Stimulated activated CD8-positive, alpha-beta memory T cell treated with anti-CD3 and anti-CD28 coated beads, Interleukin-12 subunit alpha, Interleukin-12 subunit beta, amount 100 ng/mL, for 1 hour (primary cell): ENCODE measurements around the gene HEATR9.

Source experiments
- DNase-seq: peaks from one replicate; pipeline ENCODE4 v3.0.0-alpha.2; 2020; ENCODE audit warnings: low read depth

The HEATR9 gene

GRCh38 chr17:35864853-35865252, 3.8 kb downstream of the HEATR9 start:
- no peak for DNase-seq

GRCh38 chr17:35856603-35857002, 12.1 kb downstream of the HEATR9 start:
- DNase-seq, result no peak

GRCh38 chr17:35855965-35856364, 12.7 kb downstream of the HEATR9 start:
- DNase-seq, result no peak

GRCh38 chr17:35849469-35850348, 19.0 kb downstream of the HEATR9 start:
- peak; percentile 39 for DNase-seq

GRCh38 chr17:35847633-35848373, 20.9 kb downstream of the HEATR9 start:
- DNase-seq, result no peak

- no peak for DNase-seq
These were observed 21.7 kb downstream of the HEATR9 start for GRCh38 chr17:35847006-35847405.

GRCh38 chr17:35846055-35846809, 22.5 kb downstream of the HEATR9 start:
- DNase-seq, result no peak

GRCh38 chr17:35844547-35844946, 24.1 kb downstream of the HEATR9 start:
- DNase-seq, result no peak

- no peak for DNase-seq
These were observed 25.0 kb downstream of the HEATR9 start for GRCh38 chr17:35843698-35844097.

GRCh38 chr17:35842239-35842638, 26.5 kb downstream of the HEATR9 start:
- DNase-seq, result no peak

GRCh38 chr17:35841505-35841904, 27.2 kb downstream of the HEATR9 start:
- DNase-seq, result no peak

GRCh38 chr17:35841101-35841500, 27.6 kb downstream of the HEATR9 start:
- DNase-seq, result no peak

GRCh38 chr17:35825206-35825605, 43.5 kb downstream of the HEATR9 start:
- DNase-seq, result no peak

GRCh38 chr17:35821308-35821707, 47.4 kb downstream of the HEATR9 start:
- DNase-seq, result no peak

GRCh38 chr17:35819455-35819854, 49.2 kb downstream of the HEATR9 start:
- DNase-seq, result no peak

- DNase-seq, result no peak
These were observed 51.5 kb downstream of the HEATR9 start for GRCh38 chr17:35817196-35817595.

GRCh38 chr17:35816723-35817122, 52.0 kb downstream of the HEATR9 start:
- no peak for DNase-seq

GRCh38 chr17:35812456-35812855, 56.2 kb downstream of the HEATR9 start:
- DNase-seq, result no peak

- DNase-seq, result no peak
These were observed 56.9 kb downstream of the HEATR9 start for GRCh38 chr17:35811759-35812158.

GRCh38 chr17:35809855-35810461, 58.7 kb downstream of the HEATR9 start:
- DNase-seq, result no peak

- DNase-seq, result peak; percentile 88
These were observed 59.5 kb downstream of the HEATR9 start, which contains the start of gene TAF15 for GRCh38 chr17:35808962-35809854. TSS of gene TAF15 (plus strand) at chr17:35809484. CDS start at chr17:35809570, 86 bp downstream.
